A549 (cell line): ENCODE results near the gene PDE8B.

ENCODE experiments used
- BHLHE40 ChIP-seq: IDR thresholded peaks from 2 replicates; pipeline ENCODE4 v1.6.1; 2012; ENCODE audit warnings: low read depth, low read length, inconsistent platforms
- CHD2 ChIP-seq: fragments of 150-350 bp; IDR thresholded peaks from 2 replicates; pipeline ENCODE4 v1.6.1; 2014; ENCODE audit warnings: low read length; ENCODE audit not compliant: partially characterized antibody
- EP300 ChIP-seq, 2 experiments: fragments of >200 bp; sonication (Bioruptor Twin); formaldehyde crosslinking; IDR thresholded peaks; 2 replicates in 1 of 2; 3 replicates in 1 of 2; pipeline ENCODE4 v1.6.1; 2016 to 2017
- ESRRA ChIP-seq: fragments of 150-350 bp; IDR thresholded peaks from 2 replicates; pipeline ENCODE4 v1.6.1; 2014; ENCODE audit warnings: mild to moderate bottlenecking, low read length, borderline replicate concordance
- RAD21 ChIP-seq, 2 experiments: fragments of >200 bp in 1 of 2; sonication (Bioruptor Twin) in 1 of 2; formaldehyde crosslinking in 1 of 2; IDR thresholded peaks in 1 of 2; conservative IDR thresholded peaks in 1 of 2; 2 replicates in 1 of 2; 3 replicates in 1 of 2; pipeline ENCODE4 v1.6.1; 2012 to 2018; ENCODE audit warnings: inconsistent platforms in 1 of 2
- TF ChIP-seq, protein P1 (sequence below): fragments of >200 bp; sonication (Bioruptor Twin); formaldehyde crosslinking; IDR thresholded peaks from 3 replicates; pipeline ENCODE4 v1.5.1; 2016
- TF ChIP-seq, protein P2 (sequence below): IDR thresholded peaks from 2 replicates; pipeline ENCODE4 v1.6.1; 2012

DNA sequence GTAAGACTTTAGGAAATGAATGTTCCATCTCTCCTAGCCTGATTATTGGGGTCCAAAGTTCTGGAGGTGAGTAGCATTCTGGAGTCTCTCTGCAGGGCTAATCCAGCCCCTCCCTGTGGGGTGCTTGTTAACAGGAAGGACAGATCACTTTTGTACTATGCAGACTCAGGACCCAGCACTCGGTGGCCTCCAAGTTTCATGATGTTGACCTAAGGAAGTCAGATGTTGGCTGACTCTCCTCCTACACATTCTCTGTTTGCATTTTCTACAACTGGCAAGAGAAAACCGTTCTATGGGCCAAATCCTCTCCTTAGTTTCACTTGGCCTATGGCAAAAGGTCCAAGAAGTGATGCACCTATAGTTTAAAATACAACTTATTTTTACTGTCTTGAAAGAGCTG is 5.5 kb upstream of the PDE8B start:
- TF ChIP-seq, protein P1, sequence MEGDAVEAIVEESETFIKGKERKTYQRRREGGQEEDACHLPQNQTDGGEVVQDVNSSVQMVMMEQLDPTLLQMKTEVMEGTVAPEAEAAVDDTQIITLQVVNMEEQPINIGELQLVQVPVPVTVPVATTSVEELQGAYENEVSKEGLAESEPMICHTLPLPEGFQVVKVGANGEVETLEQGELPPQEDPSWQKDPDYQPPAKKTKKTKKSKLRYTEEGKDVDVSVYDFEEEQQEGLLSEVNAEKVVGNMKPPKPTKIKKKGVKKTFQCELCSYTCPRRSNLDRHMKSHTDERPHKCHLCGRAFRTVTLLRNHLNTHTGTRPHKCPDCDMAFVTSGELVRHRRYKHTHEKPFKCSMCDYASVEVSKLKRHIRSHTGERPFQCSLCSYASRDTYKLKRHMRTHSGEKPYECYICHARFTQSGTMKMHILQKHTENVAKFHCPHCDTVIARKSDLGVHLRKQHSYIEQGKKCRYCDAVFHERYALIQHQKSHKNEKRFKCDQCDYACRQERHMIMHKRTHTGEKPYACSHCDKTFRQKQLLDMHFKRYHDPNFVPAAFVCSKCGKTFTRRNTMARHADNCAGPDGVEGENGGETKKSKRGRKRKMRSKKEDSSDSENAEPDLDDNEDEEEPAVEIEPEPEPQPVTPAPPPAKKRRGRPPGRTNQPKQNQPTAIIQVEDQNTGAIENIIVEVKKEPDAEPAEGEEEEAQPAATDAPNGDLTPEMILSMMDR: no peak
- TF ChIP-seq CHD2: no peak
- no peak for TF ChIP-seq BHLHE40
- no peak for TF ChIP-seq RAD21 (conservative IDR thresholded peaks at IDR 0.05 in 1 of 2, IDR thresholded peaks at IDR 0.05 in 1 of 2)
- TF ChIP-seq, protein P2, sequence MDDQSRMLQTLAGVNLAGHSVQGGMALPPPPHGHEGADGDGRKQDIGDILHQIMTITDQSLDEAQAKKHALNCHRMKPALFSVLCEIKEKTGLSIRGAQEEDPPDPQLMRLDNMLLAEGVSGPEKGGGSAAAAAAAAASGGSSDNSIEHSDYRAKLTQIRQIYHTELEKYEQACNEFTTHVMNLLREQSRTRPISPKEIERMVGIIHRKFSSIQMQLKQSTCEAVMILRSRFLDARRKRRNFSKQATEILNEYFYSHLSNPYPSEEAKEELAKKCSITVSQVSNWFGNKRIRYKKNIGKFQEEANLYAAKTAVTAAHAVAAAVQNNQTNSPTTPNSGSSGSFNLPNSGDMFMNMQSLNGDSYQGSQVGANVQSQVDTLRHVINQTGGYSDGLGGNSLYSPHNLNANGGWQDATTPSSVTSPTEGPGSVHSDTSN: no peak
- TF ChIP-seq ESRRA: no peak
- TF ChIP-seq EP300 (IDR thresholded peaks at IDR 0.05): no peak
